ENCODE data around the gene ST8SIA1. TPM values are rescaled to one million over a fixed set of nuclear protein-coding genes. Genes with fewer than 3 reads are reported as not detected.

The ST8SIA1 gene
- total RNA-seq, 1 experiment from 2014 or later, result not detected

DNA sequence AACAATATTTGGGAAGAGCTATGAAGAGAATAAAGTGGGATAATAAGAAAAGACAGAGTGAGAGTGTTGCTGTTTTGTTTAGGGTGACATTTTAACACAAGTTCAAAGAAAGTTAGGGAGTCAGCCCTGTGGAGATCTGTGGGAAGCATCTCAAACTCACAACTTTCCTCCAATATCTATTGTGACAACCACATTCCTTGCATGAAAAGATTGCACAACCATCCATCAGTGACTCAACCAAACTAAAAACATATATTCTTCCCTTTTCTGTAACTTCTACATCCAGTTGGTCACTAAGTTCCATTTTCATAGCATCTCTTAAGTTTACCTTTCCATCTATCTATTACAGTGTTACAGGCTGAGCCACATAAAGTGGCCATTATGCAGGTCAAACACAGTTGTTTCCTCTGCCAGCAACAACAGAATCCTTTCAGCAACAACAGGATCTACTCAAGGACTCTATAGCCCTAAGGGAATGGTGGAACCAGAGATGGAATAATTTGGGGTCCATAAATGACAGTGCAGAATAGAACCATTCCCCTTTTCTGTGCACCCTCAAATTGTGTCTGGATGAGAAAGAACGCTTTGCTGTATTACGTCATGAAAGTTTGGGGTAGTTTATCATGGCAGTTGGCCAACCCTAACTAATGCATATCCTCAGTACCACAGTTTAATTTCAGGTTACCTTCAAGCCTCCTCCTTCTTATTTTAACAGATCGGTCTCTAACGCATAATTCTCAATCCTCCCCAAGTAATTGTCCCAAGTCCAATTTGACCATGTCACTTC lies 118.8 kb downstream of the ST8SIA1 start:
- H2BK20ac ChIP-seq (ENCODE audit: low read depth, low read length, poor library complexity, severe bottlenecking), result no peak overlapping the region
- H2BK5ac ChIP-seq (ENCODE audit: insufficient read length, low read length), result no peak overlapping the region
- no peaks in the 10 kb centered on the region for H4K20me1 ChIP-seq (ENCODE audit: control insufficient read depth, insufficient read depth, insufficient read length)
- no peak overlapping the region for H3K27ac ChIP-seq (ENCODE audit: insufficient read length, low read depth, low read length)
- H3K9ac ChIP-seq (ENCODE audit: extremely low read depth, insufficient read length, low read length), result no peak overlapping the region
- H3K79me1 ChIP-seq (ENCODE audit: insufficient read depth, low read depth, low read length, poor library complexity, severe bottlenecking), result no peaks in the 10 kb centered on the region
- H3K4me3 Mint-ChIP-seq, result no peak overlapping the region
- no peak overlapping the region for H2BK12ac ChIP-seq (ENCODE audit: insufficient read length, low read depth, low read length)
- no peaks in the 10 kb centered on the region for H3K27me3 Mint-ChIP-seq (ENCODE audit: low read depth)
- H3K18ac ChIP-seq (ENCODE audit: insufficient read length, low read depth, low read length), result no peak overlapping the region
- no peak overlapping the region for H4K5ac ChIP-seq (ENCODE audit: insufficient read length, low read depth, low read length)
- H4K91ac ChIP-seq (ENCODE audit: insufficient read length, low read depth, low read length), result no peak overlapping the region
- no peak overlapping the region for H3K23ac ChIP-seq (ENCODE audit: insufficient read length, low read depth, low read length)
- no peak overlapping the region for H3K14ac ChIP-seq (ENCODE audit: insufficient read depth, low read length)
- no peaks in the 10 kb centered on the region for H3K4me1 Mint-ChIP-seq
- no peak overlapping the region for H2BK120ac ChIP-seq (ENCODE audit: low read depth, low read length, poor library complexity, severe bottlenecking)
- H3K36me3 Mint-ChIP-seq (ENCODE audit: insufficient read depth in 1 of 3, low read depth in 3 of 3), result peaks cover 0 to 9% (median 0%) of the 10 kb centered on the region in 3 experiments; a peak in 3 of 7 replicates
- H3K4me2 ChIP-seq (ENCODE audit: insufficient read depth, insufficient read length, low read length), result no peak overlapping the region
- H3K27me3 ChIP-seq (ENCODE audit: insufficient read depth, low read length), result no peaks in the 10 kb centered on the region
- H3K27ac Mint-ChIP-seq, result no peak overlapping the region; a peak in 1 of 7 replicates
- no peaks in the 10 kb centered on the region for H3K23me2 ChIP-seq (ENCODE audit: insufficient read length, low read depth, low read length, poor library complexity, severe bottlenecking)
- no peak overlapping the region for H3K4ac ChIP-seq (ENCODE audit: low read depth, low read length)
- peaks cover 9% of the 10 kb centered on the region in 2 experiments for H3K9me3 Mint-ChIP-seq
- no peak overlapping the region for H2AFZ ChIP-seq (ENCODE audit: low read length)
- TF ChIP-seq CTCF (conservative IDR thresholded peaks at IDR 0.05), result no peak
- no peak overlapping the region for H2BK15ac ChIP-seq (ENCODE audit: low read depth, low read length)
- H3T11ph ChIP-seq (ENCODE audit: low read length), result no peak overlapping the region
- no peaks in the 10 kb centered on the region for H3K9me3 ChIP-seq (ENCODE audit: control insufficient read depth, low read depth, low read length)
- no CpG with 5 or more reads among the region's 4 CpGs for WGBS (ENCODE audit: extremely low coverage, insufficient read length, low lambda C conversion rate)
- H3K56ac ChIP-seq (ENCODE audit: insufficient read length, low read depth, low read length), result no peak overlapping the region
- H3K4me1 ChIP-seq (ENCODE audit: insufficient read depth, low read length), result no peaks in the 10 kb centered on the region; the same call in 1 of the 2 replicates
- no peaks in the 10 kb centered on the region for H3K79me2 ChIP-seq (ENCODE audit: insufficient read depth, low read length)
- DNase-seq, result no peak
- no peak overlapping the region for H2AK5ac ChIP-seq (ENCODE audit: insufficient read length, low read length)
- no peak overlapping the region for H4K8ac ChIP-seq (replicated peaks; ENCODE audit: insufficient read length, low read depth, low read length)
